ENCODE measurements around the gene CYB5R2. TPM values are rescaled to one million over a fixed set of nuclear protein-coding genes. Genes with fewer than 3 reads are reported as not detected.

CYB5R2 gene
- total and polyA plus RNA-seq, 8 donors, result 4.1 to 18.3 (median 10.3) TPM; not detected in 1

DNA sequence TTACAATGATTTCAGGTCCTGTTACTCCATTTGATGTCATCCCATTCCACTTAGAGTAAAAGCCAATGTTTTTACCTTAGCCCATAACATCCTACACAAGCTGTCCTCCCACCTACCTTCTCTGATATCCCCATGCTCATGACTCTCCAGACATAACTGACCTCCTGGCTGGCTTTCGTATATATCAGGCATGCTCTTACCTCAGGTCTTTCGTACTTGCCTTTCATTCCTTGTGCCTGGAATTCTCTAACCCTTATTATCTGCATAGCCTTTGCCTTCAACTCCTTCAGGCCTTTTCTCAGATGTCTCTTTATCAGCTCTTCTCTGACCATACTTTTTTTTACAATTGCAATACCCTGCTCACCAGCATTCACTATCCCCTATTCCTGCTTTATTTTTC lies 10.3 kb upstream of the CYB5R2 start:
- no peaks in the 10 kb centered on the region for H3K36me3 ChIP-seq
- no peaks in the 10 kb centered on the region for H3K9me3 ChIP-seq
- H3K4me1 ChIP-seq, result no peaks in the 10 kb centered on the region
- WGBS, 5 donors, result 80 to 94% (median 87%) methylated on average over 2 of the region's 2 CpGs
- no peak overlapping the region for H3K4me3 ChIP-seq
- H3K27ac ChIP-seq, result no peak overlapping the region
- TF ChIP-seq POLR2AphosphoS5 (IDR thresholded peaks at IDR 0.05) (no peak), EP300 (IDR thresholded peaks at IDR 0.05) (no peak), POLR2A (IDR thresholded peaks at IDR 0.05) (no peak)
- TF ChIP-seq, protein P1, sequence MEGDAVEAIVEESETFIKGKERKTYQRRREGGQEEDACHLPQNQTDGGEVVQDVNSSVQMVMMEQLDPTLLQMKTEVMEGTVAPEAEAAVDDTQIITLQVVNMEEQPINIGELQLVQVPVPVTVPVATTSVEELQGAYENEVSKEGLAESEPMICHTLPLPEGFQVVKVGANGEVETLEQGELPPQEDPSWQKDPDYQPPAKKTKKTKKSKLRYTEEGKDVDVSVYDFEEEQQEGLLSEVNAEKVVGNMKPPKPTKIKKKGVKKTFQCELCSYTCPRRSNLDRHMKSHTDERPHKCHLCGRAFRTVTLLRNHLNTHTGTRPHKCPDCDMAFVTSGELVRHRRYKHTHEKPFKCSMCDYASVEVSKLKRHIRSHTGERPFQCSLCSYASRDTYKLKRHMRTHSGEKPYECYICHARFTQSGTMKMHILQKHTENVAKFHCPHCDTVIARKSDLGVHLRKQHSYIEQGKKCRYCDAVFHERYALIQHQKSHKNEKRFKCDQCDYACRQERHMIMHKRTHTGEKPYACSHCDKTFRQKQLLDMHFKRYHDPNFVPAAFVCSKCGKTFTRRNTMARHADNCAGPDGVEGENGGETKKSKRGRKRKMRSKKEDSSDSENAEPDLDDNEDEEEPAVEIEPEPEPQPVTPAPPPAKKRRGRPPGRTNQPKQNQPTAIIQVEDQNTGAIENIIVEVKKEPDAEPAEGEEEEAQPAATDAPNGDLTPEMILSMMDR (IDR thresholded peaks at IDR 0.05), result no peak
- H3K27me3 ChIP-seq, result no peaks in the 10 kb centered on the region
- DNase-seq, result no peak
- intact Hi-C loops (cut with DNase I; ENCODE audit: low total_unique reads), result loop anchor here (10.0 kb wide), 1 partner anchor 179 kb away; no protein-coding TSS in a partner anchor

GRCh38 chr11:7677796-7678201 lies 4.5 kb upstream of the CYB5R2 start:
- Histone ChIP-seq H3K36me3 (no peaks in the 10 kb centered on the region), H3K9me3 (no peaks in the 10 kb centered on the region), H3K4me3 (no peak overlapping the region), H3K4me1 (peaks cover 14 to 18% (median 16%) of the 10 kb centered on the region in 4 donors), H3K27me3 (peaks cover 0 to 18% (median 0%) of the 10 kb centered on the region in 3 donors), H3K27ac (no peak overlapping the region)
- peak in 1 of 2 donors; percentile 30 for DNase-seq
- TF ChIP-seq, protein P1 (IDR thresholded peaks at IDR 0.05), result no peak
- TF ChIP-seq POLR2AphosphoS5 (IDR thresholded peaks at IDR 0.05) (no peak), POLR2A (IDR thresholded peaks at IDR 0.05) (no peak), EP300 (IDR thresholded peaks at IDR 0.05) (no peak)
- 46 to 59% (median 56%) methylated on average over 4 of the region's 4 CpGs for WGBS, 5 donors
- intact Hi-C loops (cut with DNase I; ENCODE audit: low total_unique reads), result no loop called here

DNA sequence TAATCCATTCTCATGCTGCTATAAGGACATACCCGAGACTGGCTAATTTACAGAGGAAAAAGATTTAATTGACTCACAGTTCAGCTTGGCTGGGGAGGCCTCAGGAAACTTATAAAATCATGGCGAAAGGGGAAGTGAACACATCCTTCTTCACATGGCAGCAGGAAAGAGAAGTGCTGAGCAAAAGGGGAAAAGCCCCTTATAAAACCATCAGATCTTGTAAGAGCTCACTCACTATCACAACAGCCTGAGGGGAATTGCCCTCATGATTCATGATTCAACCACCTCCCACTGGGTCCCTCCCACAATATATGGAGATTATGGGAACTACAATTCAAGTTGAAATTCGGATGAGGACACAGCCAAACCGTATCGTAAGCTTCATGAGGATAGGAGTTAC lies 3.8 kb upstream of the CYB5R2 start:
- Histone ChIP-seq H3K27me3 (peaks cover 0 to 25% (median 0%) of the 10 kb centered on the region in 3 donors), H3K4me1 (peaks cover 20 to 25% (median 23%) of the 10 kb centered on the region in 4 donors), H3K4me3 (no peak overlapping the region), H3K9me3 (no peaks in the 10 kb centered on the region), H3K36me3 (no peaks in the 10 kb centered on the region), H3K27ac (no peak overlapping the region)
- WGBS, 5 donors, result 72 to 85% (median 75%) methylated on average over 5 of the region's 5 CpGs
- no peak for TF ChIP-seq POLR2A (IDR thresholded peaks at IDR 0.05)
- intact Hi-C loops (cut with DNase I; ENCODE audit: low total_unique reads), result no loop called here
- no peak for DNase-seq

- Histone ChIP-seq H3K27me3 (peaks cover 0 to 25% (median 0%) of the 10 kb centered on the region in 3 donors), H3K9me3 (no peaks in the 10 kb centered on the region), H3K4me3 (no peak overlapping the region), H3K36me3 (no peaks in the 10 kb centered on the region), H3K4me1 (peaks cover 25 to 36% (median 29%) of the 10 kb centered on the region in 4 donors), H3K27ac (no peak overlapping the region)
- intact Hi-C loops (cut with DNase I; ENCODE audit: low total_unique reads), result no loop called here
- WGBS, 5 donors, result 77 to 95% (median 85%) methylated on average over 3 of the region's 3 CpGs
- DNase-seq, result no peak
- TF ChIP-seq, protein P1 (IDR thresholded peaks at IDR 0.05), result no peak
- TF ChIP-seq POLR2A (IDR thresholded peaks at IDR 0.05) (no peak), POLR2AphosphoS5 (IDR thresholded peaks at IDR 0.05) (no peak), EP300 (IDR thresholded peaks at IDR 0.05) (no peak)
Measured at GRCh38 chr11:7675631-7676030, 2.3 kb upstream of the CYB5R2 start.

GRCh38 chr11:7673724-7674434 lies 579 bp upstream of the CYB5R2 start:
- no peaks in the 10 kb centered on the region for H3K36me3 ChIP-seq
- intact Hi-C loops (cut with DNase I; ENCODE audit: low total_unique reads), result no loop called here
- H3K27me3 ChIP-seq, result peaks cover 0 to 25% (median 0%) of the 10 kb centered on the region in 3 donors
- peak in 1 of 3 donors; percentile 3 for TF ChIP-seq POLR2AphosphoS5 (IDR thresholded peaks at IDR 0.05)
- no peak for TF ChIP-seq EP300 (IDR thresholded peaks at IDR 0.05)
- H3K4me3 ChIP-seq, result peak overlapping the region; percentile 46 to 78 (median 56)
- WGBS, 5 donors, result 1 to 6% (median 3%) methylated on average over 22 to 72 of the region's 72 CpGs
- peaks cover 25 to 37% (median 29%) of the 10 kb centered on the region in 4 donors for H3K4me1 ChIP-seq
- peak overlapping the region; percentile 71 to 82 (median 76) for H3K27ac ChIP-seq
- peak; percentile 63 to 85 for DNase-seq
- no peaks in the 10 kb centered on the region for H3K9me3 ChIP-seq

All from stomach (tissue), 9 donors.